Gastrocnemius medialis (tissue), 4 donors: Measurements from ENCODE around the gene CSNK2A1.

ENCODE experiments used
- CTCF ChIP-seq, 5 experiments: fragments of 450-650 bp in 3 of 5; fragments of 200-600 bp in 2 of 5; sonication (generic) in 2 of 5; IDR thresholded peaks in 4 of 5; conservative IDR thresholded peaks in 1 of 5; 1 replicate in 4 of 5; 2 replicates in 1 of 5; pipeline ENCODE4 v1.5.1; 2016 to 2019; ENCODE audit warnings: antibody characterized with exemption in 5 of 5, mild to moderate bottlenecking in 3 of 5, moderate library complexity in 3 of 5
- POLR2A ChIP-seq, 2 donors: fragments of 450-650 bp; IDR thresholded peaks; one replicate each; pipeline ENCODE4 v1.6.1; 2017; ENCODE audit warnings: antibody characterized with exemption in 2 of 2, mild to moderate bottlenecking in 2 of 2, moderate library complexity in 2 of 2

- TF ChIP-seq POLR2A (IDR thresholded peaks at IDR 0.05) (no peak), CTCF (IDR thresholded peaks at IDR 0.05 in 4 of 5, conservative IDR thresholded peaks at IDR 0.05 in 1 of 5) (no peak)
Measured at GRCh38 chr20:467755-468154, 75.8 kb downstream of the CSNK2A1 start.
